Epidermal melanocyte (primary cell): ENCODE results near the gene RPL10.

Source experiments
- DNase-seq: peaks from one replicate; pipeline ENCODE4 v3.0.0; 2011; ENCODE audit warnings: low spot score; ENCODE audit not compliant: insufficient read length

Gene RPL10

GRCh38 chrX:154448484-154448883, 50.3 kb downstream of the RPL10 start:
- DNase-seq = no peak

GRCh38 chrX:154449618-154450017, 51.4 kb downstream of the RPL10 start:
- DNase-seq = no peak

- DNase-seq = no peak
Observed at GRCh38 chrX:154450312-154450711, 52.1 kb downstream of the RPL10 start.
